ENCODE measurements around the gene HTR5A. TPM values are rescaled to one million over a fixed set of nuclear protein-coding genes. Genes with fewer than 3 reads are reported as not detected.

Gene HTR5A
- total and polyA plus RNA-seq, 10 of the 15 experiments (the other 5 are each of a cell fraction or from before 2014, with no cell fraction given): not detected

GRCh38 chr7:155057076-155057475 is 13.0 kb upstream of the HTR5A start:
- no peak overlapping the region for H2AFZ ChIP-seq (ENCODE audit: control insufficient read depth, low read depth, low read length)
- ATAC-seq (no peak), DNase-seq (ENCODE audit: low read depth, low spot score) (no peak), FAIRE-seq (no peak)
- no peaks in the 10 kb centered on the region for H3K79me2 ChIP-seq (ENCODE audit: control insufficient read depth, insufficient read depth, low read length)
- ChIA-PET POLR2A (no interaction called here), SMC1A (ENCODE audit: uncharacterized antibody, unreplicated experiment) (no interaction called here), CTCF (no interaction called here), RAD21 (ENCODE audit: unreplicated experiment) (no interaction called here)
- intact Hi-C loops (cut with micrococcal nuclease; ENCODE audit: unreplicated experiment) (no loop called here), in situ Hi-C loops (cut with MboI) (no loop called here)
- H3K4me3 ChIP-seq: no peak overlapping the region
- no peak overlapping the region for H3K27ac ChIP-seq (ENCODE audit: control insufficient read depth, insufficient read depth)
- H3K27me3 ChIP-seq (replicated peaks in 1 of 2; ENCODE audit: control insufficient read depth in 2 of 2, insufficient read depth in 2 of 2, low read length in 1 of 2): no peaks in the 10 kb centered on the region
- no peak overlapping the region for H3K9ac ChIP-seq (ENCODE audit: control insufficient read depth, insufficient read depth, low read length)
- no peak overlapping the region for H3K4me2 ChIP-seq (ENCODE audit: control insufficient read depth, insufficient read depth)
- BruUV-seq (replicated peaks): no TSS peak
- TF ChIP-seq RFX5 (IDR thresholded peaks at IDR 0.05; ENCODE audit: low read depth, low read length) (no peak), MLLT1 (IDR thresholded peaks at IDR 0.05) (no peak), ATF3 (IDR thresholded peaks at IDR 0.05; ENCODE audit: borderline replicate concordance, extremely low read depth, low read depth, low read length) (no peak)
- no peaks in the 10 kb centered on the region for H3K36me3 ChIP-seq (ENCODE audit: control insufficient read depth in 2 of 2, insufficient read depth in 2 of 2, low read length in 1 of 2)
- H3K9me3 ChIP-seq (replicated peaks; ENCODE audit: control insufficient read depth, insufficient read depth, low read length): no peaks in the 10 kb centered on the region
- 34% methylated on average over 7 of the region's 7 CpGs for WGBS (ENCODE audit: insufficient coverage, insufficient replicate concordance, low lambda C conversion rate, missing lambda C conversion rate)
- H3K4me1 ChIP-seq (ENCODE audit: control insufficient read depth, insufficient read depth, low read length): no peaks in the 10 kb centered on the region
- H4K20me1 ChIP-seq (ENCODE audit: control insufficient read depth, insufficient read depth): no peaks in the 10 kb centered on the region

GRCh38 chr7:155058896-155059295 is 11.2 kb upstream of the HTR5A start:
- DNase-seq (ENCODE audit: low read depth, low spot score) (no peak), FAIRE-seq (no peak), ATAC-seq (no peak)
- CTCF ChIA-PET: no interaction called here
- SMC1A ChIA-PET (ENCODE audit: uncharacterized antibody, unreplicated experiment): no interaction called here
- Histone ChIP-seq H3K79me2 (ENCODE audit: control insufficient read depth, insufficient read depth, low read length) (no peaks in the 10 kb centered on the region), H3K9ac (ENCODE audit: control insufficient read depth, insufficient read depth, low read length) (no peak overlapping the region), H3K4me1 (ENCODE audit: control insufficient read depth, insufficient read depth, low read length) (no peaks in the 10 kb centered on the region), H3K4me3 (no peak overlapping the region), H3K9me3 (replicated peaks; ENCODE audit: control insufficient read depth, insufficient read depth, low read length) (no peaks in the 10 kb centered on the region), H3K4me2 (ENCODE audit: control insufficient read depth, insufficient read depth) (no peak overlapping the region), H3K27ac (ENCODE audit: control insufficient read depth, insufficient read depth) (no peak overlapping the region), H2AFZ (ENCODE audit: control insufficient read depth, low read depth, low read length) (no peak overlapping the region), H3K36me3 (ENCODE audit: control insufficient read depth in 2 of 2, insufficient read depth in 2 of 2, low read length in 1 of 2) (no peaks in the 10 kb centered on the region), H4K20me1 (ENCODE audit: control insufficient read depth, insufficient read depth) (no peaks in the 10 kb centered on the region), H3K27me3 (replicated peaks in 1 of 2; ENCODE audit: control insufficient read depth in 2 of 2, insufficient read depth in 2 of 2, low read length in 1 of 2) (no peaks in the 10 kb centered on the region)
- intact Hi-C loops (cut with micrococcal nuclease; ENCODE audit: unreplicated experiment): no loop called here
- TF ChIP-seq SIN3A (IDR thresholded peaks at IDR 0.05; ENCODE audit: low read depth, low read length): no peak
- no peak for TF ChIP-seq TCF3 (IDR thresholded peaks at IDR 0.05; ENCODE audit: borderline replicate concordance, insufficient read depth, low read depth, low read length)
- no peak for TF ChIP-seq CEBPZ (IDR thresholded peaks at IDR 0.05; ENCODE audit: low read depth, low read length)
- no peak for TF ChIP-seq PAX8 (IDR thresholded peaks at IDR 0.05)
- no peak for TF ChIP-seq JUND (IDR thresholded peaks at IDR 0.05; ENCODE audit: low read depth, low read length)
- TF ChIP-seq ZNF274 (IDR thresholded peaks at IDR 0.05; ENCODE audit: insufficient read depth, insufficient read length): no peak
- no peak for TF ChIP-seq ZZZ3 (IDR thresholded peaks at IDR 0.05; ENCODE audit: control insufficient read depth, insufficient read length, low read depth)
- no peak for TF ChIP-seq ZNF384 (IDR thresholded peaks at IDR 0.05; ENCODE audit: borderline replicate concordance, low read depth, low read length)
- POLR2A ChIA-PET: no interaction called here
- WGBS (ENCODE audit: insufficient coverage, insufficient replicate concordance, low lambda C conversion rate, missing lambda C conversion rate): 24% methylated on average over 4 of the region's 4 CpGs
- no TSS peak for BruUV-seq (replicated peaks)
- in situ Hi-C loops (cut with MboI): no loop called here
- RAD21 ChIA-PET (ENCODE audit: unreplicated experiment): no interaction called here

Measured in GM12878 (cell line).